Caco-2 (cell line): ENCODE data around the gene SLC46A3. TPM values are rescaled to one million over a fixed set of nuclear protein-coding genes. Genes with fewer than 3 reads are reported as not detected.
"Not testable (repeated sequence)": the region's sequence is repeated elsewhere in the genome, so short reads cannot be mapped to it uniquely, and the experiment has no call there.

Experiments
- BruUV-seq: library from RNA; stranded (reverse); fragments of 400-500 nt; replicated peaks from 2 replicates; lab custom pipeline; 2021; lab: Mats Ljungman, UMichigan
- CTCF ChIA-PET: fragments of 300-600 bp; sonication (Branson Sonifier 250); formaldehyde crosslinking; loops from one replicate; lab custom pipeline; 2022; ENCODE audit warnings: antibody characterized with exemption; lab: Charles Lee
- POLR2A ChIA-PET: fragments of 300-600 bp; sonication (Branson Sonifier 250); formaldehyde crosslinking; loops from one replicate; lab custom pipeline; 2022; ENCODE audit warnings: antibody characterized with exemption; lab: Charles Lee
- DNase-seq, 2 experiments: peaks; one replicate each; pipeline versions ENCODE4 v3.0.0 to v3.0.0-alpha.2; 2020 to 2022
- H3K27me3 ChIP-seq: replicated peaks from 2 replicates; pipeline ENCODE4 v1.6.0; 2011; ENCODE audit warnings: low read length; ENCODE audit not compliant: control insufficient read depth, insufficient read depth
- H3K36me3 ChIP-seq: 2 replicates; pipeline ENCODE4 v1.5.1; 2011; ENCODE audit warnings: low read length; ENCODE audit not compliant: control insufficient read depth, insufficient read depth
- H3K4me1 ChIP-seq: fragments of 250-450 bp; sonication (Bioruptor Pico); 2 replicates; pipeline ENCODE4 v1.5.1; 2020; ENCODE audit warnings: mild to moderate bottlenecking
- H3K4me3 ChIP-seq: 2 replicates; pipeline ENCODE4 v1.5.1; 2011; ENCODE audit warnings: low read depth, mild to moderate bottlenecking, control low read depth, low read length
- H3K9me3 ChIP-seq: fragments of 250-450 bp; sonication (Bioruptor Pico); 2 replicates; pipeline ENCODE4 v1.5.1; 2020; ENCODE audit warnings: mild to moderate bottlenecking, moderate library complexity
- H3K27ac Mint-ChIP-seq: one replicate; pipeline ENCODE4 v1.8.0; 2022; ENCODE audit warnings: mixed read lengths; ENCODE audit not compliant: unreplicated experiment
- H3K27me3 Mint-ChIP-seq: one replicate; pipeline ENCODE4 v1.8.0; 2022; ENCODE audit warnings: mixed read lengths; ENCODE audit not compliant: insufficient read depth, unreplicated experiment
- H3K36me3 Mint-ChIP-seq: one replicate; pipeline ENCODE4 v1.8.0; 2022; ENCODE audit warnings: mild to moderate bottlenecking, mixed read lengths; ENCODE audit not compliant: insufficient read depth, unreplicated experiment
- H3K4me1 Mint-ChIP-seq: one replicate; pipeline ENCODE4 v1.8.0; 2022; ENCODE audit warnings: low read depth, mixed read lengths; ENCODE audit not compliant: unreplicated experiment
- H3K4me3 Mint-ChIP-seq: one replicate; pipeline ENCODE4 v1.8.0; 2022; ENCODE audit warnings: mild to moderate bottlenecking, moderate library complexity, mixed read lengths; ENCODE audit not compliant: unreplicated experiment
- H3K9me3 Mint-ChIP-seq: one replicate; pipeline ENCODE4 v1.8.0; 2022; ENCODE audit warnings: mixed read lengths; ENCODE audit not compliant: unreplicated experiment
- intact Hi-C: fragments of 100-400 bp; cut with micrococcal nuclease; formaldehyde crosslinking; loops from one replicate; pipeline ENCODE4 v1.10.0; 2022; ENCODE audit not compliant: unreplicated experiment
- total RNA-seq: library from RNA; stranded (reverse); gene quantifications from 2 replicates; pipeline ENCODE4 v1.2.3, GENCODE V29; 2022
- TF ChIP-seq, protein P1 (sequence below), 2 experiments: fragments of 200-600 bp in 1 of 2; IDR thresholded peaks; 1 replicate in 1 of 2; 2 replicates in 1 of 2; pipeline versions ENCODE4 v1.5.1 to v1.8.0; 2011 to 2022; ENCODE audit warnings: antibody characterized with exemption in 1 of 2, control low read depth in 1 of 2, inconsistent platforms in 1 of 2, low read depth in 1 of 2, low read length in 1 of 2, mild to moderate bottlenecking in 1 of 2, moderate library complexity in 1 of 2; ENCODE audit not compliant: insufficient read depth in 1 of 2, severe bottlenecking in 1 of 2, unreplicated experiment in 1 of 2

SLC46A3 gene
- total RNA-seq, 1 experiment from 2014 or later: 2.3 TPM

DNA sequence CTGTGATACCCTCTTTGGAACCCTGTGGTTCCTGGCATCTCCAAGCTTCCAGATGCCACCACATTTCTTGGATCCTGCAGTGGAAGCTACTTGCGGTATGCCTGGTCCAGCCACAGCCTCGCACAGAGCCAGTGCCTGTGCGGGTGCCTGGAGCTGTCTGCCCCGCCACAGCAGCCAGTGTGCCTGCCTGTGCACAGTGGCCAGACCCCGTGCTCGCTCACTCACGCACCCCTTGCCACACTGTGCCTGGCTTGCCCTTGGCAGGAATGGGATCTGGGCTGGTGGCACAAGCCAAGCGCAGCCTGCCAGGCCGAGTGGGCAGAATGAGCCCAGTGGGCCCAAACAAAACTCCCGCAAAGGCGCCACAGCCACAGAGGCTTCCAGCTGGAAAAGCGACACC, 33.7 kb downstream of the SLC46A3 start:
- Histone ChIP-seq H3K9me3 (no peaks in the 10 kb centered on the region), H3K36me3 (no peaks in the 10 kb centered on the region), H3K4me1 (no peaks in the 10 kb centered on the region), H3K4me3 (no peak overlapping the region), H3K27me3 (no peaks in the 10 kb centered on the region)
- no peak overlapping the region for H3K4me3 Mint-ChIP-seq
- TF ChIP-seq, protein P1, sequence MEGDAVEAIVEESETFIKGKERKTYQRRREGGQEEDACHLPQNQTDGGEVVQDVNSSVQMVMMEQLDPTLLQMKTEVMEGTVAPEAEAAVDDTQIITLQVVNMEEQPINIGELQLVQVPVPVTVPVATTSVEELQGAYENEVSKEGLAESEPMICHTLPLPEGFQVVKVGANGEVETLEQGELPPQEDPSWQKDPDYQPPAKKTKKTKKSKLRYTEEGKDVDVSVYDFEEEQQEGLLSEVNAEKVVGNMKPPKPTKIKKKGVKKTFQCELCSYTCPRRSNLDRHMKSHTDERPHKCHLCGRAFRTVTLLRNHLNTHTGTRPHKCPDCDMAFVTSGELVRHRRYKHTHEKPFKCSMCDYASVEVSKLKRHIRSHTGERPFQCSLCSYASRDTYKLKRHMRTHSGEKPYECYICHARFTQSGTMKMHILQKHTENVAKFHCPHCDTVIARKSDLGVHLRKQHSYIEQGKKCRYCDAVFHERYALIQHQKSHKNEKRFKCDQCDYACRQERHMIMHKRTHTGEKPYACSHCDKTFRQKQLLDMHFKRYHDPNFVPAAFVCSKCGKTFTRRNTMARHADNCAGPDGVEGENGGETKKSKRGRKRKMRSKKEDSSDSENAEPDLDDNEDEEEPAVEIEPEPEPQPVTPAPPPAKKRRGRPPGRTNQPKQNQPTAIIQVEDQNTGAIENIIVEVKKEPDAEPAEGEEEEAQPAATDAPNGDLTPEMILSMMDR (IDR thresholded peaks at IDR 0.05; ENCODE audit: insufficient read depth in 1 of 2, low read depth in 1 of 2, low read length in 1 of 2, severe bottlenecking in 1 of 2, unreplicated experiment in 1 of 2): no peak
- H3K9me3 Mint-ChIP-seq: peaks cover 14% of the 10 kb centered on the region
- no peaks in the 10 kb centered on the region for H3K36me3 Mint-ChIP-seq
- BruUV-seq: no TSS peak
- ChIA-PET CTCF (no interaction called here), POLR2A (no interaction called here)
- H3K27me3 Mint-ChIP-seq: no peaks in the 10 kb centered on the region
- H3K27ac Mint-ChIP-seq: no peak overlapping the region
- no peaks in the 10 kb centered on the region for H3K4me1 Mint-ChIP-seq
- no peak for DNase-seq
- intact Hi-C loops: no loop called here

DNA sequence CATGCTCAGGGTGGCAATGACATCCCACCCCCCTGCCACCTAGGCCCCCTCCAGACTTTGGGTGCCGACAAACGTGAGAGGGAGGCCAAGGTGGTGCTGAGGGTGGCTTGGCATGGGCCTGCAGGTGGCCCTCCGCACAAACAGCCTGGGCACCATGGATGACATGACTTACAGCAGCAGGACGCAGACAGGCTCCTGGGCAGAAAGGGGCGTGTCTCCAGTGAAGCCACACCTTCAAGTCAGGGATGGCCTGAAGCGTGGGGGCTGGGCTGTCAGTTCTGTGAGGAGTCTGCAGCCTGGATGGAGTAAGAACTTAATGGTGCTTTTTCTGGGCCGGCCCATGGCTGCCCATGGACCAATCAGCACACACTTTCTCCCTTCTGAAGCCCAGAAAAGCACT, 34.5 kb downstream of the SLC46A3 start:
- H3K9me3 Mint-ChIP-seq: peaks cover 14% of the 10 kb centered on the region
- CTCF ChIA-PET: no interaction called here
- H3K27ac Mint-ChIP-seq: no peak overlapping the region
- POLR2A ChIA-PET: no interaction called here
- intact Hi-C loops: no loop called here
- Histone ChIP-seq H3K36me3 (no peaks in the 10 kb centered on the region), H3K27me3 (no peaks in the 10 kb centered on the region), H3K4me1 (no peaks in the 10 kb centered on the region), H3K9me3 (no peaks in the 10 kb centered on the region), H3K4me3 (no peak overlapping the region)
- no peak overlapping the region for H3K4me3 Mint-ChIP-seq
- no peaks in the 10 kb centered on the region for H3K4me1 Mint-ChIP-seq
- no peaks in the 10 kb centered on the region for H3K27me3 Mint-ChIP-seq
- no TSS peak for BruUV-seq
- TF ChIP-seq, protein P1 (IDR thresholded peaks at IDR 0.05; ENCODE audit: insufficient read depth in 1 of 2, low read depth in 1 of 2, low read length in 1 of 2, severe bottlenecking in 1 of 2, unreplicated experiment in 1 of 2): no peak
- peaks cover 8% of the 10 kb centered on the region for H3K36me3 Mint-ChIP-seq
- DNase-seq: peak; percentile 37 to 60

DNA sequence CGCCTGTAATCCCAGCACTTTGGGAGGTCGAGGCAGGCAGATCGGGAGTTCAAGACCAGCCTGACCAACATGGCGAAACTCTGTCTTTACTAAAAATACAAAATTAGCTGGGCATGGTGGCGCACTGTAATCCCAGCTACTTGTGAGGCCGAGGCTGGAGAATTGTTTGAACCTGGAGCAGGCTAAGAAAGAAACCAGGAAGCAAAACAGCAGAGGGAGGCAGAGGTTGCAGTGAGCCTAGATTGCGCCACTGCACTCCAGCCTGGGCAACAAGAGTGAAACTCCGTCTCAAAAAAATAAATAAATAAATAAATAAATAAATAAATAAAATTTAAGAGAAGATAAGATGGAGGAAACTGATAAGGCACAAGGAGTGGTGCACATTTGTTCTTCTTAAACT, 35.6 kb downstream of the SLC46A3 start:
- H3K4me1 ChIP-seq, BruUV-seq, POLR2A ChIA-PET, intact Hi-C loops, H3K4me1 Mint-ChIP-seq, DNase-seq, H3K27me3 ChIP-seq, H3K27me3 Mint-ChIP-seq, H3K36me3 ChIP-seq, H3K4me3 ChIP-seq, H3K27ac Mint-ChIP-seq, H3K4me3 Mint-ChIP-seq, H3K9me3 ChIP-seq: not testable (repeated sequence)
- peaks cover 14% of the 10 kb centered on the region for H3K9me3 Mint-ChIP-seq
- peaks cover 15% of the 10 kb centered on the region for H3K36me3 Mint-ChIP-seq
- CTCF ChIA-PET: interaction anchor here (0.6 to 1.2 kb wide), 2 partner anchors 34 to 113 kb away, joined by 3 to 4 read pairs; no protein-coding TSS in a partner anchor

DNA sequence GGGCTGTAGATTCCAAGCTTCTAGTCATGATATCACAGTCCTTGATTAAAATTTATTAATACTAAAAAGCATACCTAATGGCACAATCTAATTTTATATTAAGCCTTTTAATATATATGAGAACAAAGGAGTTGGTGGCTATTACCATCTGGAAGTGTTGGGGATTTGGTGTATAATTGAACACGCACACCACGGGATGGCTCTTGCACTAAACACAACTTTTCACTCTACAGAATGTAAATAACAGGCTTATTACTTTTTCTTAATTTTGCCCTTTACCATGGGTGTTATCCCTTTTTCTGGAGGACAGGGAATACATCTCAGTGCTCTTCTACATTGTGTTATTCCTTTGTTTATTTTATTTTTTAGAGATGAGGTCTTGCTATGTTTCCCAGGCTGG, 38.2 kb downstream of the SLC46A3 start:
- H3K36me3 ChIP-seq: no peaks in the 10 kb centered on the region; the same call in 1 of the 2 replicates
- POLR2A ChIA-PET: no interaction called here
- Mint-ChIP-seq H3K27ac (no peak overlapping the region), H3K4me3 (no peak overlapping the region), H3K9me3 (no peaks in the 10 kb centered on the region), H3K36me3 (peaks cover 37% of the 10 kb centered on the region), H3K4me1 (no peaks in the 10 kb centered on the region), H3K27me3 (no peaks in the 10 kb centered on the region)
- H3K4me1 ChIP-seq: no peaks in the 10 kb centered on the region
- DNase-seq: no peak
- CTCF ChIA-PET: interaction anchor here (1.5 kb wide), 1 partner anchor 116 kb away, joined by 13 read pairs; no protein-coding TSS in a partner anchor
- intact Hi-C loops: no loop called here
- BruUV-seq: no TSS peak
- no peak overlapping the region for H3K4me3 ChIP-seq
- TF ChIP-seq, protein P1 (IDR thresholded peaks at IDR 0.05; ENCODE audit: insufficient read depth in 1 of 2, low read depth in 1 of 2, low read length in 1 of 2, severe bottlenecking in 1 of 2, unreplicated experiment in 1 of 2): no peak
- no peaks in the 10 kb centered on the region for H3K9me3 ChIP-seq
- no peaks in the 10 kb centered on the region for H3K27me3 ChIP-seq
